ENCODE data around the gene MYO10.

The MYO10 gene

DNA sequence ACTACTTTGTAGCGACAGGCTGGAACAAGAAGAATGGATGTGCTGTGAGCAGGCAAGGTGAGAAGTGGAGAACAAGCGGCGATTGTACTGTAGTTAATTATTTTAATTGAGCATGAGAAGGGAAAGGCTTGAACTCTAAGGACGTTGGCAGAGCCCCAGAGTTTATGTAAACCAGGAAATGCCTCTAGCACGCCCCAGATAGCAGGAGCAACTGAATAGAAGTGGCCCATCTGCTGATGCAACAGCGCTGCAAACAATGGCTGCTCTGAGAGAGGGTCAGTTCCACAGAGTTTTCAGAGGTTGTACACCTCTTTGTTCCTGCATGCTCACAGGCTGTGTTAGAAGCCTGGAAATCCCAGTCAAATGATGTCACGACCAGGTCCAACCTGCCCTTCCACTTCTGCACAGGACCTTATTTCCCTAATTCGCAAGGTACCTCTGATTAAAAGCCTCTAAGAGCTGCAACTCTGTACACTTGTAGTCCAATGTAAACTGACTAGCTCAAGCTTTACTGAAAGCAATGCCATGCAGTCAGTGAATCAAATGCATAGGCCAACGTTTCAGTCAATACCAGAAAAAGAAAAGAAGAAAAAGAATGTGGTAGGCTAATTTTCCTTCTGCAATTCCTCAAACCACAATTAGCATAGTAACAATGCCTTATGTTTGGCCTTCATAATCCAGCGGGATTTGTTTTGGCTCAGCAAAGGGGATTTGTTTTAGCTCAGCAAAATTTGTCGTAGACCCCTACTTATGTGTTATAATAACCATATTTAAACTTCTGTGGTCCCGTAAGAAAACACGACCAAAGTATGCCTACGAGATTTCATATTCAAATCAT is 199.7 kb downstream of the MYO10 start:
- DNase-seq (ENCODE audit: low read depth, low spot score): no peak

DNA sequence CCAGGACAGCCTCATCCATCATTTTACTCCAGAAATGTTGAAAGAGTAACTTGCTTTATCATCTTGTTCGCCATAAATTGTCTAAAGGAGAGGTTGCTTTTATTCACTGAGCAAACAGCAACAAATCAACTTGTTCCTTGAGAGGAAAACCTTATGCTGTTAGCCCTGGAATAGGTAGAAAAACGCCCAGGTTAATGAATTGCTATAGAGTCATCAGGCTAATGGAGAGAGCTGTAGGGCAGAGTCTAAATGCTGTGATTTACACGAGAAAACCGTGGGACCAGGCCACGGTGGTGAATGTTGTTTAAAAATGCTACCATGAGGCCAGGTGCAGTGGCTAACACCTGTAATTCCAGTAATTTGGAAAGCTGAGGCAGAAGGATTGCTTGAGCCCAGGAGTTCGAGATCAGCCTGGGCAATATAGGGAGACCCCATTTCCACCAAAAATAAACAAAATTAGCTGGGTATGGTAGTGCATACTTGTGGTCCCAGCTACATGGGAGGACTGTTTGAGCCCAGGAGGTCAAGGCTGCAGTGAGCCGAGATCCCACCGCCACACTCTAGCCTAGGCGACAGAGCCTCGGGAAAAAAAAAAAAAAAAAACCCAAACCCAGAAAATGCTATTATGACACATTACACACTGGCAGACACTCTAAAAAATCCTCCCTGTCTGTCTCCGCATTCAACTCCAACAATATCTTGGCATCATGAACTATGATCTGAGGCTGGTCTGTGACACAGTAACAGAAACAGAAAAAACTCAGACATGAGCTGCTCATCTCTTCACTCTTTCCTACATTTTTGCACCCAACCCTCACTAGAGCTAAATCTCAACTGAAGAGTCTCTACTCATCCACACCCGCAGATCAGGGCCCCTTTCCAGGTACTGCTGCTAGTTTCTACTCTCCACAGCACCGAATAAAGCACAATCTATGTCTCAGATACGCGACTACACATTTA is 200.7 kb downstream of the MYO10 start:
- peaks cover 6% of the 10 kb centered on the region for H3K4me1 ChIP-seq (ENCODE audit: insufficient read depth, insufficient read length)
- H3K9ac ChIP-seq (ENCODE audit: insufficient read length, low read depth): peak overlapping the region; percentile 72

More for the DNA sequence above, 199.7 kb downstream of the MYO10 start:
- Histone ChIP-seq H3K4me1 (ENCODE audit: insufficient read depth, insufficient read length) (peaks cover 6% of the 10 kb centered on the region), H3K9ac (ENCODE audit: insufficient read length, low read depth) (peak overlapping the region; percentile 72), H3K27me3 (ENCODE audit: insufficient read depth, insufficient read length) (no peaks in the 10 kb centered on the region), H3K36me3 (ENCODE audit: insufficient read depth, insufficient read length, low read length) (peaks cover 15% of the 10 kb centered on the region), H3K9me3 (ENCODE audit: insufficient read depth, low read length) (no peaks in the 10 kb centered on the region), H3K4me3 (ENCODE audit: insufficient read length, low read depth) (peak overlapping the region; percentile 49)
- TF ChIP-seq ZNF274 (IDR thresholded peaks at IDR 0.05; ENCODE audit: low read depth, low read length) (no peak), YY1 (IDR thresholded peaks at IDR 0.05; ENCODE audit: insufficient read depth, insufficient read length) (no peak), SUZ12 (IDR thresholded peaks at IDR 0.05; ENCODE audit: extremely low read depth, insufficient read depth, insufficient read length) (no peak)

DNA sequence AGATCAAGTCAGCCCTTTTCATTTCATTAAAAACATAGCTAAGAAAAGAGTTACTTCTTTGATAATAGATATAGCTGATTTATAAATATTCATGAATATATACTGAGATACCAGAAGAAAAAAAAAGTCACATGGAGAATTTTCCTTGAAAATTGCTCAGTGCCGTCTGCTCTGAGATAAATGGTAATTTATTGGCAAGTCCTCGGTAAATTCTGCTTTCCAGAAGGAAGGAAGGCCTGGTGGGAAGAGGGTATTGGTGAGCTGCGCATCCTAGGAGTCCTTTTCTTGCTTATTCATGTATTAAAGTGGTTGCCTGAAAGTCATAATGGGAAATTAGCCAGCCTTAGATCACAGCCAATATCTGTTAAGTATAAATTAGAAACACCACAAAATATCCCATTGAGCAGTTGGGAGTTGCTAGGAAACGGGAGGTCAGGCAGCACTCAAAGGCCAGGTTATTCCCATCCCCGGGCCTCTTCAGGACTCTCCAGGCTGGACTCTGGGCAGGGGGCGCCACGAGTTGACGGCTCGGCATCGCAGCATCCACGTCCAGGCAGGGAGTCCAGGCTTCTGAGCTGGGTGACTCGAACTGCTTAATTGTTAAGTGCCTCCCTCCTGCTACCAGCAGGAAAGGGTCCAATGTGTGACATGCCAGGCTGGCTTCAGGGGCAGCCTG is 202.6 kb downstream of the MYO10 start:
- H3K36me3 ChIP-seq (ENCODE audit: insufficient read depth, insufficient read length, low read length): peaks cover 18% of the 10 kb centered on the region
- no peak for DNase-seq (ENCODE audit: low read depth, low spot score)
- no peak for TF ChIP-seq ZNF274 (IDR thresholded peaks at IDR 0.05; ENCODE audit: low read depth, low read length)
- no peak for TF ChIP-seq SUZ12 (IDR thresholded peaks at IDR 0.05; ENCODE audit: extremely low read depth, insufficient read depth, insufficient read length)
- TF ChIP-seq YY1 (IDR thresholded peaks at IDR 0.05; ENCODE audit: insufficient read depth, insufficient read length): no peak
- H3K4me1 ChIP-seq (ENCODE audit: insufficient read depth, insufficient read length): peaks cover 6% of the 10 kb centered on the region
- no peak overlapping the region for H3K4me3 ChIP-seq (ENCODE audit: insufficient read length, low read depth)
- H3K9ac ChIP-seq (ENCODE audit: insufficient read length, low read depth): no peak overlapping the region
- H3K9me3 ChIP-seq (ENCODE audit: insufficient read depth, low read length): no peaks in the 10 kb centered on the region
- H3K27me3 ChIP-seq (ENCODE audit: insufficient read depth, insufficient read length): no peaks in the 10 kb centered on the region

More for the DNA sequence above, 200.7 kb downstream of the MYO10 start:
- TF ChIP-seq ZNF274 (IDR thresholded peaks at IDR 0.05; ENCODE audit: low read depth, low read length) (no peak), SUZ12 (IDR thresholded peaks at IDR 0.05; ENCODE audit: extremely low read depth, insufficient read depth, insufficient read length) (no peak), YY1 (IDR thresholded peaks at IDR 0.05; ENCODE audit: insufficient read depth, insufficient read length) (no peak)
- H3K36me3 ChIP-seq (ENCODE audit: insufficient read depth, insufficient read length, low read length): peaks cover 15% of the 10 kb centered on the region
- H3K27me3 ChIP-seq (ENCODE audit: insufficient read depth, insufficient read length): no peaks in the 10 kb centered on the region
- no peaks in the 10 kb centered on the region for H3K9me3 ChIP-seq (ENCODE audit: insufficient read depth, low read length)
- DNase-seq (ENCODE audit: low read depth, low spot score): no peak
- H3K4me3 ChIP-seq (ENCODE audit: insufficient read length, low read depth): peak overlapping the region; percentile 49

GRCh38 chr5:16732356-16732755 is 203.7 kb downstream of the MYO10 start:
- Histone ChIP-seq H3K4me3 (ENCODE audit: insufficient read length, low read depth) (no peak overlapping the region), H3K36me3 (ENCODE audit: insufficient read depth, insufficient read length, low read length) (peaks cover 18% of the 10 kb centered on the region), H3K27me3 (ENCODE audit: insufficient read depth, insufficient read length) (no peaks in the 10 kb centered on the region), H3K9ac (ENCODE audit: insufficient read length, low read depth) (no peak overlapping the region), H3K4me1 (ENCODE audit: insufficient read depth, insufficient read length) (peaks cover 6% of the 10 kb centered on the region), H3K9me3 (ENCODE audit: insufficient read depth, low read length) (no peaks in the 10 kb centered on the region)
- no peak for DNase-seq (ENCODE audit: low read depth, low spot score)
- TF ChIP-seq SUZ12 (IDR thresholded peaks at IDR 0.05; ENCODE audit: extremely low read depth, insufficient read depth, insufficient read length): no peak
- no peak for TF ChIP-seq ZNF274 (IDR thresholded peaks at IDR 0.05; ENCODE audit: low read depth, low read length)
- no peak for TF ChIP-seq YY1 (IDR thresholded peaks at IDR 0.05; ENCODE audit: insufficient read depth, insufficient read length)

DNA sequence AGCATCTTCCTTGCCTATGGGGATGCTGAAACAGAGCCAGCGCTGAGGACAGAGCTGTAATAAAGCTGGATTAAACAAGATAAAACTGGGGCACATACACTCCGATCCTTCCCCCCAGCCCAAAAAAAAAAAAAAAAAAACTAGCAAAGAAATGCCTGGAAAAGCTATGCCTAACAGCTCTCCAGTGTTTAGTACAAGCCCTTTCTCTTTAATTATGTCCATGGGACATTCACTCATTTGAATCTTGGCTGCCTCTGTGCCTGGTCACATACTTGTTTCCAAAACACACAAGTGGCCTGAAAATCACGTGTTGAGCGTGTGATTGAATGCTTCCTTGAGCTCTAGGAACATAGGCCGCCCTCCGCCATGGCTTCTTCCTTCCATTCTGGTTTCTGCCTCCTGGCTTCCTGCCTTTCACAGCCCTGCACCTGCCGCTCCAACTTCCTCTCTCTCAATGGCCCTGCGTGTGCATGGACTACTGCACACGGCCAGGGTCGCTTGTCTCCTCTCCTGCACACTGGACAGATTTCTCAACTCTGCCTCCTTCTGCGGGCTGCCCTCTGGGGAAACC is 208.2 kb downstream of the MYO10 start:
- Histone ChIP-seq H3K9me3 (ENCODE audit: insufficient read depth, low read length) (no peaks in the 10 kb centered on the region), H3K4me3 (ENCODE audit: insufficient read length, low read depth) (no peak overlapping the region), H3K36me3 (ENCODE audit: insufficient read depth, insufficient read length, low read length) (peaks cover 9% of the 10 kb centered on the region), H3K4me1 (ENCODE audit: insufficient read depth, insufficient read length) (no peaks in the 10 kb centered on the region), H3K9ac (ENCODE audit: insufficient read length, low read depth) (no peak overlapping the region), H3K27me3 (ENCODE audit: insufficient read depth, insufficient read length) (no peaks in the 10 kb centered on the region)
- DNase-seq (ENCODE audit: low read depth, low spot score): no peak
- TF ChIP-seq SUZ12 (IDR thresholded peaks at IDR 0.05; ENCODE audit: extremely low read depth, insufficient read depth, insufficient read length): no peak
- no peak for TF ChIP-seq ZNF274 (IDR thresholded peaks at IDR 0.05; ENCODE audit: low read depth, low read length)
- no peak for TF ChIP-seq YY1 (IDR thresholded peaks at IDR 0.05; ENCODE audit: insufficient read depth, insufficient read length)

DNA sequence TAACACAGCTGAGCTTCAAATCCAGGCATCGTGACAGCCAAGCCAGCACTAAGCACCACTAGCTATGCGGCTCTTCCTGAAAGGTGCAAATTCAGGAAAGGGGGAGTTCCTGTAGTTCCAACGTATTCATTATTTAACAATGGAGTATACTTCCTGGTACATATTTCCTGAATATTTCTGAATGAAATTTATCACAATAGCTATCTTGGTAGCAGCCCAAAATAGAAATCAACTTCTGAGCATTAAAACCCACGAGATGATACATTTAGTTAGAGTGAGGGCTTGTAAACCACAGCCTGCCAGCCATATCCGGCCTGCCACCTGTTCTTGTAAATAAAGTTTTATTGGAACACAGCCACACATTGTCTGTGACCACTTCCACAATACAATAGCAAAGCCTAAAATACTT is 209.5 kb downstream of the MYO10 start:
- DNase-seq (ENCODE audit: low read depth, low spot score): no peak
- TF ChIP-seq SUZ12 (IDR thresholded peaks at IDR 0.05; ENCODE audit: extremely low read depth, insufficient read depth, insufficient read length): no peak
- TF ChIP-seq YY1 (IDR thresholded peaks at IDR 0.05; ENCODE audit: insufficient read depth, insufficient read length): no peak
- no peak for TF ChIP-seq ZNF274 (IDR thresholded peaks at IDR 0.05; ENCODE audit: low read depth, low read length)
- Histone ChIP-seq H3K9me3 (ENCODE audit: insufficient read depth, low read length) (no peaks in the 10 kb centered on the region), H3K4me1 (ENCODE audit: insufficient read depth, insufficient read length) (peaks cover 5% of the 10 kb centered on the region), H3K36me3 (ENCODE audit: insufficient read depth, insufficient read length, low read length) (peaks cover 4% of the 10 kb centered on the region), H3K4me3 (ENCODE audit: insufficient read length, low read depth) (no peak overlapping the region), H3K27me3 (ENCODE audit: insufficient read depth, insufficient read length) (no peaks in the 10 kb centered on the region), H3K9ac (ENCODE audit: insufficient read length, low read depth) (no peak overlapping the region)
